GM23338 (cell line): ENCODE measurements around the gene MAP1S. TPM values are rescaled to one million over a fixed set of nuclear protein-coding genes. Genes with fewer than 3 reads are reported as not detected.

Experiments
- ATAC-seq: fragments of 200-7000 bp; cut with Tn5 transposase; 3 replicates; pipeline ENCODE4 v1.9.1; 2020
- DNase-seq: peaks from one replicate; pipeline ENCODE4 v3.0.0-alpha.2; 2015; ENCODE audit warnings: low spot score
- H2AFZ ChIP-seq: fragments of 200-600 bp; sonication (generic); 2 replicates; pipeline ENCODE4 v1.8.0; 2016; ENCODE audit warnings: antibody characterized with exemption, mild to moderate bottlenecking, moderate library complexity
- H3F3A ChIP-seq: fragments of 200-600 bp; sonication (generic); replicated peaks from 2 replicates; pipeline ENCODE4 v1.8.0; 2017; ENCODE audit warnings: antibody characterized with exemption, mixed run types, low read depth
- H3K27ac ChIP-seq: fragments of 200-600 bp; sonication (generic); 2 replicates; pipeline ENCODE4 v1.6.1; 2016; ENCODE audit warnings: low read depth
- H3K27me3 ChIP-seq: fragments of 200-600 bp; sonication (generic); 2 replicates; pipeline ENCODE4 v1.8.0; 2016; ENCODE audit warnings: mild to moderate bottlenecking, mixed run types, moderate library complexity; ENCODE audit not compliant: insufficient read depth
- H3K36me3 ChIP-seq: fragments of 200-600 bp; sonication (generic); 2 replicates; pipeline ENCODE4 v1.8.0; 2016; ENCODE audit warnings: mild to moderate bottlenecking; ENCODE audit not compliant: insufficient read depth
- H3K4me1 ChIP-seq: fragments of 200-600 bp; sonication (generic); 2 replicates; pipeline ENCODE4 v1.8.0; 2016; ENCODE audit warnings: mild to moderate bottlenecking, moderate library complexity; ENCODE audit not compliant: insufficient read depth
- H3K4me2 ChIP-seq: fragments of 200-600 bp; sonication (generic); 2 replicates; pipeline ENCODE4 v1.7.1; 2017; ENCODE audit warnings: mixed run types
- H3K4me3 ChIP-seq: fragments of 200-600 bp; sonication (generic); 2 replicates; pipeline ENCODE4 v1.6.1; 2016; ENCODE audit warnings: mixed run types
- H3K79me2 ChIP-seq: fragments of 200-600 bp; sonication (generic); replicated peaks from 2 replicates; pipeline ENCODE4 v1.8.0; 2017; ENCODE audit warnings: mild to moderate bottlenecking; ENCODE audit not compliant: insufficient read depth
- H3K9me2 ChIP-seq: fragments of 200-600 bp; sonication (generic); 2 replicates; pipeline ENCODE4 v1.8.0; 2017; ENCODE audit not compliant: insufficient read depth
- H4K20me1 ChIP-seq: fragments of 200-600 bp; sonication (generic); replicated peaks from 2 replicates; pipeline ENCODE4 v1.8.0; 2017; ENCODE audit warnings: mild to moderate bottlenecking; ENCODE audit not compliant: insufficient read depth
- H3K27ac Mint-ChIP-seq: 2 replicates; pipeline ENCODE4 v1.8.0; 2020; ENCODE audit warnings: inconsistent platforms, mild to moderate bottlenecking, moderate library complexity, mixed read lengths
- H3K27me3 Mint-ChIP-seq: 3 replicates; pipeline ENCODE4 v1.8.0; 2022; ENCODE audit warnings: low read depth, mild to moderate bottlenecking, moderate library complexity, mixed read lengths, inconsistent platforms; ENCODE audit not compliant: insufficient read depth, poor library complexity
- H3K36me3 Mint-ChIP-seq: 3 replicates; pipeline ENCODE4 v1.8.0; 2021; ENCODE audit warnings: low read depth, mild to moderate bottlenecking, inconsistent platforms, moderate library complexity, mixed read lengths
- H3K4me1 Mint-ChIP-seq: 3 replicates; pipeline ENCODE4 v1.8.0; 2020; ENCODE audit warnings: mild to moderate bottlenecking, inconsistent platforms, mixed read lengths
- H3K4me3 Mint-ChIP-seq: 3 replicates; pipeline ENCODE4 v1.8.0; 2021; ENCODE audit warnings: moderate library complexity, mild to moderate bottlenecking, inconsistent platforms, mixed read lengths
- H3K9me3 Mint-ChIP-seq: 3 replicates; pipeline ENCODE4 v1.8.0; 2020; ENCODE audit warnings: moderate library complexity, mild to moderate bottlenecking, inconsistent platforms, mixed read lengths
- EZH2 ChIP-seq: fragments of 200-600 bp; sonication (generic); IDR thresholded peaks from one replicate; pipeline ENCODE4 v1.8.0; 2017; ENCODE audit warnings: antibody characterized with exemption, mild to moderate bottlenecking, low read depth; ENCODE audit not compliant: unreplicated experiment
- JUNB ChIP-seq: IDR thresholded peaks from one replicate; pipeline ENCODE4 v1.6.1; 2016; ENCODE audit warnings: antibody characterized with exemption; ENCODE audit not compliant: unreplicated experiment
- NANOG ChIP-seq: IDR thresholded peaks from 2 replicates; pipeline ENCODE4 v1.6.1; 2016; ENCODE audit warnings: antibody characterized with exemption, borderline replicate concordance
- POLR2AphosphoS5 ChIP-seq: IDR thresholded peaks from 2 replicates; pipeline ENCODE4 v1.6.1; 2016; ENCODE audit warnings: antibody characterized with exemption, low read depth
- STAT1 ChIP-seq: IDR thresholded peaks from one replicate; pipeline ENCODE4 v1.6.1; 2016; ENCODE audit warnings: antibody characterized with exemption; ENCODE audit not compliant: unreplicated experiment
- ZNF331 ChIP-seq: fragments of 250-450 bp; sonication (Bioruptor Pico); IDR thresholded peaks from 2 replicates; pipeline ENCODE4 v1.5.0; 2020; ENCODE audit warnings: low read depth, mild to moderate bottlenecking, moderate library complexity
- polyA plus RNA-seq: library from polyadenylated mRNA; unstranded; fragments of >200 nt; fragmentation: Nextera tagmentation; extraction: Ambion mirVana; gene quantifications from 2 replicates; pipeline ENCODE4 v1.2.1, GENCODE V29; 2016
- total RNA-seq: library from RNA; depleted of rRNA; stranded (reverse); fragments of >200 nt; shearing (Covaris generic); gene quantifications from 2 replicates; pipeline ENCODE4 v1.2.3, GENCODE V29; 2014
- TF ChIP-seq, protein P1 (sequence below): fragments of 250-450 bp; sonication (Bioruptor Pico); IDR thresholded peaks from 2 replicates; pipeline ENCODE4 v1.5.0; 2020; ENCODE audit warnings: mild to moderate bottlenecking, moderate library complexity
- TF ChIP-seq, protein P2 (sequence below), 2 experiments: fragments of 200-600 bp in 1 of 2; sonication (generic) in 1 of 2; conservative IDR thresholded peaks; 2 replicates each; pipeline versions ENCODE4 v1.5.1 to v1.6.1; 2016 to 2017; ENCODE audit warnings: antibody characterized with exemption in 2 of 2, low read depth in 2 of 2, mild to moderate bottlenecking in 2 of 2, moderate library complexity in 1 of 2
- TF ChIP-seq, protein P3 (sequence below): IDR thresholded peaks from 2 replicates; pipeline ENCODE4 v1.6.1; 2016; ENCODE audit warnings: antibody characterized with exemption

The MAP1S gene
- total and polyA plus RNA-seq, 2 experiments from 2014 or later = 102 to 104 TPM

DNA sequence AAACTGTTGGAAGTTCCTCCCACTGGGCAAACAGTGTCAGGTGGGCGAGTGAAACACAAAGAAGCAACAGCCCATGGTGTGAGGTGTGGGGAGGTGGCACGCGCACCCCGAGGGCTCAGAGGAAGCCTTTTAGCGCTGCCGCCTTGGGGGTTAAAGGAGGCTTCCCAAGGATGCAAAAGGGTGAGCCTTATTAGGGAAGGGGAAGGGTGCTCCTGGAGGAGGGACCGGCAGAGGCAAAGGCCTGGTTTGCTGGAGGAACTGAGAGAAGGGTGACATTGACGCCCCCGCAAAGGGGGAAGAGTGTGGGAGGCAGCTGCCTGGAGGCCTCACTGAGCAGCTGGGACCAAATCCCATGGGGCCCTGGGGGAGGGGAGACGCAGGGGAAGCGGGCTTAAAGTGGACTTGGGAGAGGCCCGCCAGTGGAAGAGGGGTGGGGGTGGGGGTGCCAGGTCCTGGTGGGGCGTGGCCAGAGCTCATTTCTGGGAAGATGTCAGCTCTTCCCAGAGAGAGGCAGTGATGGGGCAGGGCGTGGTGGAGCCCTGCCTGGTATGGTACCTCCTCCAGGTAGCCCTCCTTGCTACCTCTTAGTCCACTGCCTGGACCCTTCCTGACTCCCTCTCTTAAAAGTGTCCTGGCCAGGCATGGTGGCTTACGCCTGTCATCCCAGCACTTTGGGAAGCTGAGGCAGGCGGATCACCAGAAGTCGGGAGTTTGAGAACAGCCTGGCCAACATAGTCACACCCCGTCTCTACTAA, 20.0 kb downstream of the MAP1S start:
- H3K4me1 ChIP-seq = 0 out of 2 replicates have a peak, but pooled peaks cover 3% of the 10 kb centered on the region
- no peak overlapping the region for H3K4me3 Mint-ChIP-seq
- TF ChIP-seq, protein P1, sequence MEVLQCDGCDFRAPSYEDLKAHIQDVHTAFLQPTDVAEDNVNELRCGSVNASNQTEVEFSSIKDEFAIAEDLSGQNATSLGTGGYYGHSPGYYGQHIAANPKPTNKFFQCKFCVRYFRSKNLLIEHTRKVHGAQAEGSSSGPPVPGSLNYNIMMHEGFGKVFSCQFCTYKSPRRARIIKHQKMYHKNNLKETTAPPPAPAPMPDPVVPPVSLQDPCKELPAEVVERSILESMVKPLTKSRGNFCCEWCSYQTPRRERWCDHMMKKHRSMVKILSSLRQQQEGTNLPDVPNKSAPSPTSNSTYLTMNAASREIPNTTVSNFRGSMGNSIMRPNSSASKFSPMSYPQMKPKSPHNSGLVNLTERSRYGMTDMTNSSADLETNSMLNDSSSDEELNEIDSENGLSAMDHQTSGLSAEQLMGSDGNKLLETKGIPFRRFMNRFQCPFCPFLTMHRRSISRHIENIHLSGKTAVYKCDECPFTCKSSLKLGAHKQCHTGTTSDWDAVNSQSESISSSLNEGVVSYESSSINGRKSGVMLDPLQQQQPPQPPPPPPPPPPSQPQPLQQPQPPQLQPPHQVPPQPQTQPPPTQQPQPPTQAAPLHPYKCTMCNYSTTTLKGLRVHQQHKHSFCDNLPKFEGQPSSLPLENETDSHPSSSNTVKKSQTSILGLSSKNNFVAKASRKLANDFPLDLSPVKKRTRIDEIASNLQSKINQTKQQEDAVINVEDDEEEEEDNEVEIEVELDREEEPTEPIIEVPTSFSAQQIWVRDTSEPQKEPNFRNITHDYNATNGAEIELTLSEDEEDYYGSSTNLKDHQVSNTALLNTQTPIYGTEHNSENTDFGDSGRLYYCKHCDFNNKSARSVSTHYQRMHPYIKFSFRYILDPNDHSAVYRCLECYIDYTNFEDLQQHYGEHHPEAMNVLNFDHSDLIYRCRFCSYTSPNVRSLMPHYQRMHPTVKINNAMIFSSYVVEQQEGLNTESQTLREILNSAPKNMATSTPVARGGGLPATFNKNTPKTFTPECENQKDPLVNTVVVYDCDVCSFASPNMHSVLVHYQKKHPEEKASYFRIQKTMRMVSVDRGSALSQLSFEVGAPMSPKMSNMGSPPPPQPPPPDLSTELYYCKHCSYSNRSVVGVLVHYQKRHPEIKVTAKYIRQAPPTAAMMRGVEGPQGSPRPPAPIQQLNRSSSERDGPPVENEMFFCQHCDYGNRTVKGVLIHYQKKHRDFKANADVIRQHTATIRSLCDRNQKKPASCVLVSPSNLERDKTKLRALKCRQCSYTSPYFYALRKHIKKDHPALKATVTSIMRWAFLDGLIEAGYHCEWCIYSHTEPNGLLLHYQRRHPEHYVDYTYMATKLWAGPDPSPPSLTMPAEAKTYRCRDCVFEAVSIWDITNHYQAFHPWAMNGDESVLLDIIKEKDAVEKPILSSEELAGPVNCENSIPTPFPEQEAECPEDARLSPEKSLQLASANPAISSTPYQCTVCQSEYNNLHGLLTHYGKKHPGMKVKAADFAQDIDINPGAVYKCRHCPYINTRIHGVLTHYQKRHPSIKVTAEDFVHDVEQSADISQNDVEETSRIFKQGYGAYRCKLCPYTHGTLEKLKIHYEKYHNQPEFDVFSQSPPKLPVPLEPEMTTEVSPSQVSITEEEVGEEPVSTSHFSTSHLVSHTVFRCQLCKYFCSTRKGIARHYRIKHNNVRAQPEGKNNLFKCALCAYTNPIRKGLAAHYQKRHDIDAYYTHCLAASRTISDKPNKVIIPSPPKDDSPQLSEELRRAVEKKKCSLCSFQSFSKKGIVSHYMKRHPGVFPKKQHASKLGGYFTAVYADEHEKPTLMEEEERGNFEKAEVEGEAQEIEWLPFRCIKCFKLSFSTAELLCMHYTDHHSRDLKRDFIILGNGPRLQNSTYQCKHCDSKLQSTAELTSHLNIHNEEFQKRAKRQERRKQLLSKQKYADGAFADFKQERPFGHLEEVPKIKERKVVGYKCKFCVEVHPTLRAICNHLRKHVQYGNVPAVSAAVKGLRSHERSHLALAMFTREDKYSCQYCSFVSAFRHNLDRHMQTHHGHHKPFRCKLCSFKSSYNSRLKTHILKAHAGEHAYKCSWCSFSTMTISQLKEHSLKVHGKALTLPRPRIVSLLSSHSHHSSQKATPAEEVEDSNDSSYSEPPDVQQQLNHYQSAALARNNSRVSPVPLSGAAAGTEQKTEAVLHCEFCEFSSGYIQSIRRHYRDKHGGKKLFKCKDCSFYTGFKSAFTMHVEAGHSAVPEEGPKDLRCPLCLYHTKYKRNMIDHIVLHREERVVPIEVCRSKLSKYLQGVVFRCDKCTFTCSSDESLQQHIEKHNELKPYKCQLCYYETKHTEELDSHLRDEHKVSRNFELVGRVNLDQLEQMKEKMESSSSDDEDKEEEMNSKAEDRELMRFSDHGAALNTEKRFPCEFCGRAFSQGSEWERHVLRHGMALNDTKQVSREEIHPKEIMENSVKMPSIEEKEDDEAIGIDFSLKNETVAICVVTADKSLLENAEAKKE = no peak
- TF ChIP-seq POLR2AphosphoS5 (no peak), JUNB (no peak), ZNF331 (CRISPR knock-in tag) (no peak), EZH2 (no peak), NANOG (no peak), STAT1 (no peak)
- TF ChIP-seq, protein P2, sequence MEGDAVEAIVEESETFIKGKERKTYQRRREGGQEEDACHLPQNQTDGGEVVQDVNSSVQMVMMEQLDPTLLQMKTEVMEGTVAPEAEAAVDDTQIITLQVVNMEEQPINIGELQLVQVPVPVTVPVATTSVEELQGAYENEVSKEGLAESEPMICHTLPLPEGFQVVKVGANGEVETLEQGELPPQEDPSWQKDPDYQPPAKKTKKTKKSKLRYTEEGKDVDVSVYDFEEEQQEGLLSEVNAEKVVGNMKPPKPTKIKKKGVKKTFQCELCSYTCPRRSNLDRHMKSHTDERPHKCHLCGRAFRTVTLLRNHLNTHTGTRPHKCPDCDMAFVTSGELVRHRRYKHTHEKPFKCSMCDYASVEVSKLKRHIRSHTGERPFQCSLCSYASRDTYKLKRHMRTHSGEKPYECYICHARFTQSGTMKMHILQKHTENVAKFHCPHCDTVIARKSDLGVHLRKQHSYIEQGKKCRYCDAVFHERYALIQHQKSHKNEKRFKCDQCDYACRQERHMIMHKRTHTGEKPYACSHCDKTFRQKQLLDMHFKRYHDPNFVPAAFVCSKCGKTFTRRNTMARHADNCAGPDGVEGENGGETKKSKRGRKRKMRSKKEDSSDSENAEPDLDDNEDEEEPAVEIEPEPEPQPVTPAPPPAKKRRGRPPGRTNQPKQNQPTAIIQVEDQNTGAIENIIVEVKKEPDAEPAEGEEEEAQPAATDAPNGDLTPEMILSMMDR (conservative IDR thresholded peaks at IDR 0.05; ENCODE audit: low read depth in 2 of 2) = no peak
- TF ChIP-seq, protein P3, sequence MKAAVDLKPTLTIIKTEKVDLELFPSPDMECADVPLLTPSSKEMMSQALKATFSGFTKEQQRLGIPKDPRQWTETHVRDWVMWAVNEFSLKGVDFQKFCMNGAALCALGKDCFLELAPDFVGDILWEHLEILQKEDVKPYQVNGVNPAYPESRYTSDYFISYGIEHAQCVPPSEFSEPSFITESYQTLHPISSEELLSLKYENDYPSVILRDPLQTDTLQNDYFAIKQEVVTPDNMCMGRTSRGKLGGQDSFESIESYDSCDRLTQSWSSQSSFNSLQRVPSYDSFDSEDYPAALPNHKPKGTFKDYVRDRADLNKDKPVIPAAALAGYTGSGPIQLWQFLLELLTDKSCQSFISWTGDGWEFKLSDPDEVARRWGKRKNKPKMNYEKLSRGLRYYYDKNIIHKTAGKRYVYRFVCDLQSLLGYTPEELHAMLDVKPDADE = no peak
- H3K36me3 ChIP-seq = no peaks in the 10 kb centered on the region; the same call in 1 of the 2 replicates
- no peak overlapping the region for H3K4me3 ChIP-seq
- peaks cover 9% of the 10 kb centered on the region for H3K27me3 Mint-ChIP-seq
- ATAC-seq (peak; percentile 81), DNase-seq (peak; percentile 52)
- H2AFZ ChIP-seq = no peak overlapping the region
- H3K27ac ChIP-seq = no peak overlapping the region
- H3F3A ChIP-seq = peaks cover 9% of the 10 kb centered on the region; the same call in 1 of the 2 replicates
- H3K4me2 ChIP-seq = no peak overlapping the region
- H3K27me3 ChIP-seq = no peaks in the 10 kb centered on the region
- H3K79me2 ChIP-seq = no peaks in the 10 kb centered on the region
- H4K20me1 ChIP-seq = peaks cover 11% of the 10 kb centered on the region; the same call in 1 of the 2 replicates
- peaks cover 4% of the 10 kb centered on the region; the same call in 1 of the 3 replicates for H3K4me1 Mint-ChIP-seq
- H3K27ac Mint-ChIP-seq = no peak overlapping the region
- peaks cover 16% of the 10 kb centered on the region for H3K9me3 Mint-ChIP-seq
- H3K36me3 Mint-ChIP-seq = peaks cover 35% of the 10 kb centered on the region
- no peaks in the 10 kb centered on the region for H3K9me2 ChIP-seq
